ENCODE results near the gene KLF2. TPM values are rescaled to one million over a fixed set of nuclear protein-coding genes. Genes with fewer than 3 reads are reported as not detected.

The KLF2 gene
- total and polyA plus RNA-seq, 4 experiments from 2014 or later: 120 to 437 (median 363) TPM

GRCh38 chr19:16285769-16286498 lies 38.7 kb upstream of the KLF2 start:
- DNase-seq: no peak
- intact Hi-C loops (cut with micrococcal nuclease): no loop called here
- Histone ChIP-seq H3K4me3 (ENCODE audit: low read length in 2 of 2) (no peak overlapping the region), H3K4me1 (ENCODE audit: insufficient read depth, low read length) (peaks cover 26% of the 10 kb centered on the region), H3K27ac (ENCODE audit: low read depth, low read length) (no peak overlapping the region), H3K9me3 (ENCODE audit: control insufficient read depth in 1 of 2, low read length in 2 of 2) (no peaks in the 10 kb centered on the region), H3K36me3 (ENCODE audit: insufficient read depth, low read length) (no peaks in the 10 kb centered on the region), H3K27me3 (ENCODE audit: insufficient read depth, low read length) (no peaks in the 10 kb centered on the region)
- Mint-ChIP-seq H3K27me3 (peaks cover 0 to 4% of the 10 kb centered on the region in 2 donors), H3K27ac (peak overlapping the region in 1 of 7 donors; percentile 2), H3K36me3 (no peaks in the 10 kb centered on the region), H3K4me1 (peaks cover 18 to 51% (median 29%) of the 10 kb centered on the region in 4 donors), H3K4me3 (peak overlapping the region in 3 of 8 donors; percentile 10 to 28 (median 23)), H3K9me3 (no peaks in the 10 kb centered on the region)
- ChIA-PET CTCF (ENCODE audit: partially characterized antibody) (no interaction called here), POLR2A (ENCODE audit: partially characterized antibody) (interaction anchor here (0.6 to 0.8 kb wide), 3 partner anchors 19 to 44 kb away, joined by 3 to 7 read pairs (median 3); no protein-coding TSS in a partner anchor)

- no peaks in the 10 kb centered on the region for H3K36me3 Mint-ChIP-seq
- peaks cover 20% of the 10 kb centered on the region for H3K4me1 ChIP-seq (ENCODE audit: insufficient read depth, low read length)
- no peaks in the 10 kb centered on the region for H3K36me3 ChIP-seq (ENCODE audit: insufficient read depth, low read length)
- ChIA-PET POLR2A (ENCODE audit: partially characterized antibody) (interaction anchor here (0.8 to 1.3 kb wide), 4 partner anchors 21 to 83 kb away, joined by 3 to 5 read pairs (median 3); partner anchors contain the start of gene KLF2), CTCF (ENCODE audit: partially characterized antibody) (interaction anchor here (1.2 kb wide), 1 partner anchor 95 kb away, joined by 7 read pairs; no protein-coding TSS in a partner anchor)
- no peak for DNase-seq
- peaks cover 12 to 38% (median 20%) of the 10 kb centered on the region in 4 donors for H3K4me1 Mint-ChIP-seq
- no peaks in the 10 kb centered on the region for H3K27me3 ChIP-seq (ENCODE audit: insufficient read depth, low read length)
- H3K9me3 Mint-ChIP-seq: no peaks in the 10 kb centered on the region
- no peak overlapping the region for H3K4me3 Mint-ChIP-seq
- H3K27me3 Mint-ChIP-seq: peaks cover 0 to 4% of the 10 kb centered on the region in 2 donors
- intact Hi-C loops (cut with micrococcal nuclease): no loop called here
- H3K4me3 ChIP-seq (ENCODE audit: low read length in 2 of 2): no peak overlapping the region
- H3K27ac Mint-ChIP-seq: peak overlapping the region in 1 of 7 donors; percentile 30
- H3K27ac ChIP-seq (ENCODE audit: low read depth, low read length): no peak overlapping the region
- H3K9me3 ChIP-seq (ENCODE audit: control insufficient read depth in 1 of 2, low read length in 2 of 2): no peaks in the 10 kb centered on the region
These were observed 36.1 kb upstream of the KLF2 start for GRCh38 chr19:16288544-16288943.

- H3K9me3 Mint-ChIP-seq: no peaks in the 10 kb centered on the region
- POLR2A ChIA-PET (ENCODE audit: partially characterized antibody): interaction anchor here (1.0 to 1.2 kb wide), 2 partner anchors 35 to 78 kb away, joined by 4 to 5 read pairs; partner anchors contain the start of gene KLF2
- DNase-seq: peak in 2 of 5 donors; percentile 15 to 38
- Histone ChIP-seq H3K27ac (ENCODE audit: low read depth, low read length) (no peak overlapping the region), H3K36me3 (ENCODE audit: insufficient read depth, low read length) (no peaks in the 10 kb centered on the region), H3K9me3 (ENCODE audit: control insufficient read depth in 1 of 2, low read length in 2 of 2) (no peaks in the 10 kb centered on the region), H3K27me3 (ENCODE audit: insufficient read depth, low read length) (no peaks in the 10 kb centered on the region), H3K4me1 (ENCODE audit: insufficient read depth, low read length) (peaks cover 9% of the 10 kb centered on the region), H3K4me3 (ENCODE audit: low read length in 2 of 2) (no peak overlapping the region)
- intact Hi-C loops (cut with micrococcal nuclease): no loop called here
- H3K36me3 Mint-ChIP-seq: no peaks in the 10 kb centered on the region
- peaks cover 0 to 4% of the 10 kb centered on the region in 2 donors for H3K27me3 Mint-ChIP-seq
- CTCF ChIA-PET (ENCODE audit: partially characterized antibody): interaction anchor here (1.2 to 1.8 kb wide), 3 partner anchors 22 to 94 kb away, joined by 3 to 7 read pairs (median 5); no protein-coding TSS in a partner anchor
- H3K27ac Mint-ChIP-seq: no peak overlapping the region
- peak overlapping the region in 1 of 8 donors; percentile 36 for H3K4me3 Mint-ChIP-seq
- peaks cover 6 to 27% (median 13%) of the 10 kb centered on the region in 4 donors for H3K4me1 Mint-ChIP-seq
These were observed 35.0 kb upstream of the KLF2 start for GRCh38 chr19:16289594-16289993.

GRCh38 chr19:16290692-16291091 lies 33.9 kb upstream of the KLF2 start:
- Histone ChIP-seq H3K27me3 (ENCODE audit: insufficient read depth, low read length) (no peaks in the 10 kb centered on the region), H3K4me1 (ENCODE audit: insufficient read depth, low read length) (peaks cover 8% of the 10 kb centered on the region), H3K27ac (ENCODE audit: low read depth, low read length) (no peak overlapping the region), H3K9me3 (ENCODE audit: control insufficient read depth in 1 of 2, low read length in 2 of 2) (no peaks in the 10 kb centered on the region), H3K36me3 (ENCODE audit: insufficient read depth, low read length) (no peaks in the 10 kb centered on the region), H3K4me3 (ENCODE audit: low read length in 2 of 2) (no peak overlapping the region)
- no peak overlapping the region for H3K4me3 Mint-ChIP-seq
- no peak for DNase-seq
- POLR2A ChIA-PET (ENCODE audit: partially characterized antibody): no interaction called here
- peaks cover 6 to 25% (median 12%) of the 10 kb centered on the region in 4 donors for H3K4me1 Mint-ChIP-seq
- no peaks in the 10 kb centered on the region for H3K36me3 Mint-ChIP-seq
- intact Hi-C loops (cut with micrococcal nuclease): no loop called here
- no peaks in the 10 kb centered on the region for H3K9me3 Mint-ChIP-seq
- peak overlapping the region in 2 of 7 donors; percentile 37 to 74 for H3K27ac Mint-ChIP-seq
- peaks cover 0 to 4% of the 10 kb centered on the region in 2 donors for H3K27me3 Mint-ChIP-seq
- CTCF ChIA-PET (ENCODE audit: partially characterized antibody): interaction anchor here (0.6 to 1.8 kb wide), 4 partner anchors 23 to 1199 kb away, joined by 3 to 5 read pairs (median 4); no protein-coding TSS in a partner anchor

- Mint-ChIP-seq H3K9me3 (no peaks in the 10 kb centered on the region), H3K4me1 (peaks cover 0 to 12% (median 6%) of the 10 kb centered on the region in 4 donors), H3K27me3 (no peaks in the 10 kb centered on the region), H3K4me3 (no peak overlapping the region), H3K27ac (peak overlapping the region in 3 of 7 donors; percentile 15 to 59 (median 19)), H3K36me3 (no peaks in the 10 kb centered on the region)
- intact Hi-C loops (cut with micrococcal nuclease): no loop called here
- Histone ChIP-seq H3K36me3 (ENCODE audit: insufficient read depth, low read length) (no peaks in the 10 kb centered on the region), H3K9me3 (ENCODE audit: control insufficient read depth in 1 of 2, low read length in 2 of 2) (no peaks in the 10 kb centered on the region), H3K4me3 (ENCODE audit: low read length in 2 of 2) (no peak overlapping the region), H3K4me1 (ENCODE audit: insufficient read depth, low read length) (peaks cover 3% of the 10 kb centered on the region), H3K27me3 (ENCODE audit: insufficient read depth, low read length) (no peaks in the 10 kb centered on the region), H3K27ac (ENCODE audit: low read depth, low read length) (no peak overlapping the region)
- ChIA-PET CTCF (ENCODE audit: partially characterized antibody) (interaction anchor here (1.4 kb wide), 1 partner anchor 89 kb away, joined by 5 read pairs; no protein-coding TSS in a partner anchor), POLR2A (ENCODE audit: partially characterized antibody) (interaction anchor here (1.8 kb wide), 1 partner anchor 31 kb away, joined by 5 read pairs; the partner anchor contains the start of gene KLF2)
- DNase-seq: no peak
These were observed 31.2 kb upstream of the KLF2 start for GRCh38 chr19:16293118-16294091.

GRCh38 chr19:16295057-16295456 lies 29.6 kb upstream of the KLF2 start:
- Mint-ChIP-seq H3K36me3 (no peaks in the 10 kb centered on the region), H3K27ac (no peak overlapping the region), H3K9me3 (no peaks in the 10 kb centered on the region), H3K4me1 (peaks cover 0 to 6% (median under 1%) of the 10 kb centered on the region in 4 donors), H3K4me3 (no peak overlapping the region), H3K27me3 (no peaks in the 10 kb centered on the region)
- ChIA-PET CTCF (ENCODE audit: partially characterized antibody) (no interaction called here), POLR2A (ENCODE audit: partially characterized antibody) (no interaction called here)
- intact Hi-C loops (cut with micrococcal nuclease): no loop called here
- Histone ChIP-seq H3K4me3 (ENCODE audit: low read length in 2 of 2) (no peak overlapping the region), H3K36me3 (ENCODE audit: insufficient read depth, low read length) (no peaks in the 10 kb centered on the region), H3K27me3 (ENCODE audit: insufficient read depth, low read length) (no peaks in the 10 kb centered on the region), H3K9me3 (ENCODE audit: control insufficient read depth in 1 of 2, low read length in 2 of 2) (no peaks in the 10 kb centered on the region), H3K4me1 (ENCODE audit: insufficient read depth, low read length) (no peaks in the 10 kb centered on the region), H3K27ac (ENCODE audit: low read depth, low read length) (no peak overlapping the region)
- no peak for DNase-seq

All from CD4-positive, alpha-beta memory T cell (primary cell).